Measurements from ENCODE around the gene DRC3.

The DRC3 gene

DNA sequence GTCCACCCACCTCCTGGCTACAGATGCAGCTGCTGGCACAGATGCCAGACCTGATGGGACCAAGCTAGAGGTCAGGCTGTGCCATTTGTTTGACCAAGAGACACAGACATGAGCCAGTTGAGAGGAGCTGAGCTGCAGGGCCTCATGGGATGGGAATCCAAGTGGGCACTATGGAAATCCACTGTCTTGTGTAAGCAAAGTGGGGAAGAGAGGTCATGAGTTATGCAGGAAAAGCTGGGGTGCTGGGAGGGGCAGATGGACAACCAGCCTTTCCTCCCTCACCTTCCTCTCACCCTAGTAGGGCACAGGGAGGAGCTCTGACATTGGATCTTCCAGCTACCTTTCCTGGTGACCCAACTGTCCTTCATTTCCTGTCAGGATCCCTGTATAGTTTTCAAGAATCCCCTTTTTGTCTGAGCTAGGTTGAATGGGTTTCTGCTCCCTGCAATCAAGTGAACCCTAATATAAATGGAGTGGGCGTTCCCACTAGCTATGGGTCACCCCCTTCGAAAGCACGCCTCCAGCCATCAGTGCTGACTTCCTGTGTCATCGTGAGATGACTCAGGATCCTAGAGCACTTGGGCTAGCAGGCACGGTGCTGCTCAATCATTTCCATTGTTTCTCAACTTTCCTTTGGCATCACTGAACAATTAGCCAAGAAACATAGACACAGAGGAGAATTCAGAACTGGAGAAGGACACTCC lies 52.7 kb downstream of the DRC3 start:
- no peak for DNase-seq (ENCODE audit: low read depth)

DNA sequence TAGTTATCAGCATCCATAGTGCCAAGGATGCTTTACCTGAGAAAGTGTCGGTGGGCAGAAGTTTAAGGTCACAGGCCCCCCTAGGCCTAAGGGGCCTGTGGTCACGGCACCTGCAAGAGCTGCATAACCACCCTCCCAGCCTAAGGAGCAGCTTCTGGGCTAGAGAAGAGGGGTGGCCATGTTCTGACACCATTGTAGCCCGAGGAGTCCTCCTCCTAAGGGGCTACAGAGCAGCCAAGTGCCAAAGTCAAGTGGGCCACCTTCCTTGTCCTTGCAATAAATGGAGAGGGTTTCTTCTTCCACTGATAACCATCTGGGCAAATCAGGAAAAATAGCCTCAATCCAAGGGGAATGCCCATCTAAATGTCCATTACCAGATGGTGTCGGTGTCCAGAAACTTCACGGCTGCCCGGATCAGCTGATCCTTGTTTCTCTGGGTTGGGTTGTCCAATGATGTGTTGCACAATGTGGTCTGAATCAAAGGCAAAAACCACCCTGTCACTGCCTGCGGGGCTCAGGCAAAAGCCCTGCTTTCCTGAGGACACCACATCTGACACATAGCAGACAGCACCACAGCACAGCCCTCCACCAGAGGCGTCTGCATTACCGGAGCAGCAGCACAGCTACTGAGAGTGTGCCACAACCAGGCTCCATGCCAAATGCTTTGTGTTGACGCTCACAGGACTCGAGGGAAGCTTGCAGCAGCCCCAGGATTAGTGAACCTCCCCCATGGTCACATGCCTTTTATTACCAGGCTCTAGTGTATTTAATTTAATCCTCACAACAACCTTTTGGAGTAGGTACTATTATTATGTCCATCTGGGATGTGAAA lies 53.5 kb downstream of the DRC3 start:
- peak; percentile 74 for DNase-seq (ENCODE audit: low read depth)

DNA sequence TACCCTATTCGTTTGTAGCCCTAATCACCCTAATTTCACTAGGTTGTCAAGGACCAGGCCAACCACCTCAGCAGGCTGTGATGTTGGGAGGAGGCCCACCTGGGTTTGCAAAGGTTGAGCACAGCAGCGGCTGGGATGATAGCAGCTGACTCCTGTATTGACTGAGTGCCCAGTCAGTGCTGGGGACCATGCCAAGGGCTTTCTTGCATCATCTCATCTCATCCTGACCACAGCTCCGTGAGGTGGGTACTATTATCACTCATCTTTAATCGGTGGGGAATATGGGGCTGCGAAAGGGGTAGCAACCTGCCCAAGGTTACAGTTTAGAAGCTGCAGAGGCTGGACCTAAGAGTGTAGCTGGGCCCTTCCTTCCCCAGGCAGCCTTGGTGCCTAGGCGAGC lies 54.6 kb downstream of the DRC3 start:
- no peak for DNase-seq (ENCODE audit: low read depth)

GRCh38 chr17:18028114-18028951 lies 55.7 kb downstream of the DRC3 start:
- DNase-seq (ENCODE audit: low read depth): no peak

DNA sequence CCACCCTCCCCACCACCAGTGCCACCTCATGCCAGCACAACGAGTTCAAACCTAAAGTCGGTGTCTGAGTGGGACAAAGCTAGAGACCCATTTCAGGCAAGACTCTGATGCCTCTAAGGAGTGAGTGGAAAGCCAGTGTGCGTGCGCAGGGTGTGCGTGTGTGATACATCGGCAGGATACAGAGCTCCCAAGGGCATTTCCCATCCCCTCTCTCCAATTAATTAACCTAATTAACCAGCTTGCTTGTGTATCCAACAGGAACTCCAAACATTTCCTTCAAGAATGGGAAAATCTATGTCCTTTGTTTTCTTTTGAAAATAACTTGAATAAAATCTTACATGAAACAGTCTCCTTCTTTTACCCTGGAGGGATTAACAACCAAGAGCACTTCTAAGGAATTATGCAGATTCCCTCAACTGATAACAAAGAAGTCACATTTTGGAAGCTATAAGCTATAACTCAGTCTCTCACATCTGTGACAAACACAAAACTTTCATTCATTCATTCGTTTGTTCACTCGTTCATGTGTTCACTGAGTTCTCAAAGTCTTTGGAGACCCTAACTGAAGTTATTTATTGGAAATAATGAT lies 56.4 kb downstream of the DRC3 start:
- no peak for DNase-seq (ENCODE audit: low read depth)

- DNase-seq (ENCODE audit: low read depth): no peak
Measured at GRCh38 chr17:18031955-18032354, 59.3 kb downstream of the DRC3 start.

GRCh38 chr17:18033442-18034099 lies 60.9 kb downstream of the DRC3 start:
- DNase-seq (ENCODE audit: low read depth): no peak

DNA sequence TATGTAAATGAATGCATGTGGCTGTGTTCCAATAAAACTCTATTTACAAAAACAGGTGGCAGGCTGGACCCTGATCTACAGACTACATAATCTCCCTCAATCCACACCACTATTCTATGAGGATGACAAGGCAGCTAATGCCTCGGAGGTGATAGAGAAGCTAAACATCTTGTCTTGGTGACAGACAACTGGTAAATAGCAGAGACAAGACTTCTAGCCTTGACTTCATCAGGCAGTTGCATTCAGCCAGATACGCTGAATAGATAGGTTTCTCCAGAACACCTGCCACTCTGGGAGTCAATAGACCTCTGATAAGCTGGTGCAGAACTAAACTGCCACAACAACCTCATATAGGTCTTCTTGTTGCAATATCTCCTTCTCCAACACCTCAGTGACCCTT lies 63.0 kb downstream of the DRC3 start:
- DNase-seq (ENCODE audit: low read depth): no peak

DNA sequence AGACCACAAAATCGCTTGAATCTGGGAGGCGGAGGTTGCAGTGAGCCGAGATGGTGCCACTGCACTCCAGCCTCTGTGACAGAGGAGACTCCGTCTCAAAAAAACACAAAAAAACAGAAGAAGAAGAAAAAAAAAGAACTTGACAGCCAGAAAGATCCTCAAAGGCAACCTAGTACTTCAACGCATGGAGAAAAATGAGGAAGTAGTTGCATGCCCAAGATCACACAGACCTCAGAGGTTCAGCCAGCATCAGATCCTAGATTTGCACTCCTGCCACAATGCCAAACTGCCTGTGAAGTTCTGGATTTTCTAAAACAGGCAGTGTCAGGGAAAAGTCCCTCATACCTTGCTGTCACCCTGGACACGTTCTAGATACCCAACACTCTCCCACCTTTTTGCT lies 64.8 kb downstream of the DRC3 start:
- DNase-seq (ENCODE audit: low read depth): no peak

GRCh38 chr17:18038149-18038850 lies 65.6 kb downstream of the DRC3 start:
- DNase-seq (ENCODE audit: low read depth): no peak

GRCh38 chr17:18038861-18039534 lies 66.3 kb downstream of the DRC3 start, which contains the start of the genes ATPAF2 and GID4:
Gene ATPAF2 (minus strand): TSS chr17:18039168. CDS start chr17:18039013, 155 bp downstream.
Gene GID4 (plus strand): TSS chr17:18039408. CDS start chr17:18039465, 57 bp downstream.
- DNase-seq (ENCODE audit: low read depth): peak; percentile 97

DNA sequence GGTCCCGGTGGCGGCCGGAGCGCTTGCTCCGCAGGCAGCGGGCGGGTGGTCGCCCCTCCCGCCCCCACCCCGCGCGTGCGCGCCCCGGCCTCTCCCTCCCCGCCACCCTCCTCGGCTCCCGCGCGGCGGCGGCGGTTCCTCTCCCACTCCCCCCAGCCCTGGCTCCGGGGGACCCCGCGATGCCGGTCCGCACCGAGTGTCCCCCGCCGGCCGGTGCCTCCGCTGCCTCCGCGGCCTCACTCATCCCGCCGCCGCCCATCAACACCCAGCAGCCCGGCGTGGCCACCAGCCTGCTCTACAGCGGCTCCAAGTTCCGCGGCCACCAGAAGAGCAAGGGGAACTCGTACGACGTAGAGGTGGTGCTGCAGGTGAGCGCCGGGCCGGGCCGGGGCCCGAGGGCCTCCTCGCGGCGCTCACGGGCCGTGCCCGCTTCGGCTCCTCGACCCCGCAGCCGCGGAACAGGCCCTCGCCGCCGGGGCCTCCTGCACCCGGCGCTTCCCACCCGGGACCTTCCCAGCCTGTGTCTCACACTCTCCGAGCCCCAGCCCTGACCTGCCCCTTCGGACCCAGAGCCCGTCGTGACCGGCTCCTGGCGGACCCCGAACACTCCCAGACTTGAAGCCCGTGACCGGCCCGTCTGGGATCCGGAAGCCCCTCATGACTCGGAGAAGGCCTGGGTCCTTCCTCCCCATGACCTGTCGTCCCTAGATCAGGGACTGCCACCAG lies 67.0 kb downstream of the DRC3 start:
- no peak for DNase-seq (ENCODE audit: low read depth)

DNA sequence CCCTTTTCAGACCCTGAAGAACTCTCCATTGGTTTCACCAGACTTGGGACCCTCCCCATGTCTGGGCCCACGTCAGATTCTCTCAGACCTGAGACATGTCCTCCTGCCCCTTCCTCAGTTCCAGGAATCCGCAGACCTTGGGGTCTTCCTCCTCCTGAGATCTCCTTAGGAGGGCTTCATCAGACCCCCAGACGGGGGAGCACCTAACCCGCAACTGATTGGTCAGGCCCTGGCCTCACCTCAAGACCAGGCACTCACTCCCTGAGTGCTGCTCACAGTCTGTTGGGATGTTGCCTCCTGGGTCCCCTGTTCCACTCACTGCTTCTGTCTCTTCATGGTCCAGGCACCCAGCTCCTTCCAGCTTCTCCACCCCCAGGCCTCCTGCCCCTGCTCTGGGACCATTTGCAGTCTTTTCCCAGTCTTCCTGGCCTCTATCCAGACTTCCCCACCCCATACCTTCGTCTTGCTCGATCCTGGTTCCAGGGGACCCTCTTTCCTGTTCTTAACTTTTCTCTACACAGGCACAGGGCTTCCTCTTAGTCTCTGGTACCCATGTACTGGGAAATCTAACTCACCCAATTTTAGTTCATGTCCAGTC lies 67.7 kb downstream of the DRC3 start:
- DNase-seq (ENCODE audit: low read depth): no peak

GRCh38 chr17:18041776-18042175 lies 69.1 kb downstream of the DRC3 start:
- peak; percentile 60 for DNase-seq (ENCODE audit: low read depth)

- DNase-seq (ENCODE audit: low read depth): no peak
Measured at GRCh38 chr17:18042983-18043382, 70.3 kb downstream of the DRC3 start.

DNA sequence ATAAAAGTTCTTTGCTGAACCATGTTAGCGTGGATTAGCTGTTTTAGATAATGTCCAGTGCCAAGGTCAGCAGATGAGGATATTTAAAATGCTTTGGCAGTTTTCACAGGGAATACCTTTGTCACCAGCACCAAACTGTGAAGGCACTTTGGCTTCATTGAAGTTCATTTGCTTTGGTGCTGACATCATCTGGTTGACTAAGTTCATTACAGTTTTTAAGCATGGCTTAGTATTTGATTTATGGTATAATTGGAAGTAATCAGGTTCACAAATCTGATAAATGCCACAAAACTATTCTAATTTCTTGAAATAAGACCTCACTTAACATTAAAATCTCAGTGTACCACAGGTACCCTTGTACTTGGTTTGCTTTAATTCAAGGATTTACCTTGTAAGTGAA lies 70.8 kb downstream of the DRC3 start:
- no peak for DNase-seq (ENCODE audit: low read depth)

DNA sequence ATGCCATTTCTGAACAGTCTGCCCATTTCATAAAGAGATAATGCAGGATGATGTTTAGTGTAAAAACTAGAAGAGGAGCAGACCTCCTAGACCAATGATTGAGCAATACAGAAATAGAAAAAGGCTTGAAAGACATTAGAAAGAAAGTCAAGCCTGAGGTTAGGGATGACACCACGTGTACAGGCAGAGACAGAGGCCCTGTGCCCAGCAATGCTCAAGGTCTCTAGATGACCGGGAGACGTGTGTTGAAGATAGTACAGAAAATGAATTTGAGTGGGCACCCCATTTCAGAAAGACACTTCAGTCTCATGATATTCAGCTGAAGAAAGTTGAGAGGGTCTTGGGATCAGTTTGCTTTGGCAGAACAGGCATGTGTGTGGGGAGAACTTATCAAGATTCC lies 71.9 kb downstream of the DRC3 start:
- DNase-seq (ENCODE audit: low read depth): no peak

- DNase-seq (ENCODE audit: low read depth): no peak
Measured at GRCh38 chr17:18045691-18046350, 73.2 kb downstream of the DRC3 start.

DNA sequence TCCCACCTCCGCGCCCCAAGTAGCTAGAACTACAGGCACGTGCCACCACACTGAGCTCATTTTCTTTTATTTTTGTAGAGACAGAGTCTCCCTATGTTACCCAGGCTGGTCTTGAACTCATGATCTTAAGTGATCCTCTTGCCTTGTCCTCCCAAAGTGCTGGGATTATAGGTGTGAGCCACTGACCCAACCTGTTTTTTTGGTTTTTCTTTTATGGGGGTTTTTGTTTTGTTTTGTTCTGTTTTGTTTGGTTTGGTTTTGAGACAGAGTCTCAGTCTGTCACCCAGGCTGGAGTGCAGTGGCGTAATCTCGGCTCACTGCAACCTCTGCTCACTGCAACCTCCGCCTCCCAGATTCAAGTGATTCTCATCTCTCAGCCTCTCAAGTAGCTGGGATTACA lies 82.9 kb downstream of the DRC3 start:
- no peak for DNase-seq (ENCODE audit: low read depth)
